ENCODE results near the gene PGM5.

PGM5 gene

GRCh38 chr9:68497629-68498028 is 141.2 kb downstream of the PGM5 start:
- DNase-seq (ENCODE audit: low read depth): no peak

GRCh38 chr9:68498816-68499215 is 142.4 kb downstream of the PGM5 start:
- no peak for DNase-seq (ENCODE audit: low read depth)

- DNase-seq (ENCODE audit: low read depth): no peak
These were observed 144.3 kb downstream of the PGM5 start for GRCh38 chr9:68500457-68501381.

GRCh38 chr9:68502279-68502678 is 145.9 kb downstream of the PGM5 start:
- DNase-seq (ENCODE audit: low read depth): no peak

- no peak for DNase-seq (ENCODE audit: low read depth)
These were observed 149.4 kb downstream of the PGM5 start for GRCh38 chr9:68505681-68506409.

- DNase-seq (ENCODE audit: low read depth): no peak
These were observed 150.1 kb downstream of the PGM5 start for GRCh38 chr9:68506551-68506950.

GRCh38 chr9:68507130-68507805 is 150.9 kb downstream of the PGM5 start:
- no peak for DNase-seq (ENCODE audit: low read depth)

GRCh38 chr9:68507806-68508145 is 151.4 kb downstream of the PGM5 start:
- no peak for DNase-seq (ENCODE audit: low read depth)

GRCh38 chr9:68508547-68508946 is 152.1 kb downstream of the PGM5 start:
- DNase-seq (ENCODE audit: low read depth): no peak

- DNase-seq (ENCODE audit: low read depth): no peak
These were observed 153.3 kb downstream of the PGM5 start for GRCh38 chr9:68509689-68510088.

- no peak for DNase-seq (ENCODE audit: low read depth)
These were observed 157.0 kb downstream of the PGM5 start for GRCh38 chr9:68513385-68513784.

- no peak for DNase-seq (ENCODE audit: low read depth)
These were observed 157.6 kb downstream of the PGM5 start for GRCh38 chr9:68513981-68514380.

- no peak for DNase-seq (ENCODE audit: low read depth)
These were observed 159.1 kb downstream of the PGM5 start for GRCh38 chr9:68515326-68516017.

- no peak for DNase-seq (ENCODE audit: low read depth)
These were observed 165.7 kb downstream of the PGM5 start for GRCh38 chr9:68522131-68522530.

GRCh38 chr9:68522954-68523353 is 166.5 kb downstream of the PGM5 start:
- DNase-seq (ENCODE audit: low read depth): no peak

GRCh38 chr9:68523367-68523936 is 167.0 kb downstream of the PGM5 start:
- DNase-seq (ENCODE audit: low read depth): no peak

- no peak for DNase-seq (ENCODE audit: low read depth)
These were observed 174.2 kb downstream of the PGM5 start for GRCh38 chr9:68530618-68531017.

GRCh38 chr9:68532131-68532530 is 175.7 kb downstream of the PGM5 start:
- DNase-seq (ENCODE audit: low read depth): no peak

- no peak for DNase-seq (ENCODE audit: low read depth)
These were observed 177.3 kb downstream of the PGM5 start for GRCh38 chr9:68533678-68534077.

- DNase-seq (ENCODE audit: low read depth): no peak
These were observed 180.6 kb downstream of the PGM5 start for GRCh38 chr9:68536876-68537615.

- DNase-seq (ENCODE audit: low read depth): no peak
These were observed 181.1 kb downstream of the PGM5 start for GRCh38 chr9:68537616-68537880.

Data from stimulated activated CD8-positive, alpha-beta memory T cell treated with anti-CD3 and anti-CD28 coated beads, Interleukin-12 subunit alpha, Interleukin-12 subunit beta, amount 100 ng/mL, for 1 hour (primary cell).